K562 (cell line): ENCODE measurements around the gene PTOV1.

ENCODE experiments used
- CHD1 ChIP-seq: fragments of 200-600 bp; sonication (generic); IDR thresholded peaks from one replicate; pipeline ENCODE4 v1.6.1; 2012; ENCODE audit warnings: mild to moderate bottlenecking, moderate library complexity, low read length, inconsistent platforms
- ZNF76 ChIP-seq: fragments of 250-450 bp; sonication (Bioruptor Pico); IDR thresholded peaks from 2 replicates; pipeline ENCODE4 v1.4.0; 2020; ENCODE audit warnings: mild to moderate bottlenecking, moderate library complexity, borderline replicate concordance

- TF ChIP-seq ZNF76 (CRISPR knock-in tag) (no peak), CHD1 (no peak)
Measured at GRCh38 chr19:49864890-49865289, 13.9 kb downstream of the PTOV1 start.
